ENCODE data around the gene PRPF40B. TPM values are rescaled to one million over a fixed set of nuclear protein-coding genes. Genes with fewer than 3 reads are reported as not detected.
"Not testable (repeated sequence)": the region's sequence is repeated elsewhere in the genome, so short reads cannot be mapped to it uniquely, and the experiment has no call there.

The PRPF40B gene
- total RNA-seq, 1 experiment from 2014 or later: 27.5 TPM

DNA sequence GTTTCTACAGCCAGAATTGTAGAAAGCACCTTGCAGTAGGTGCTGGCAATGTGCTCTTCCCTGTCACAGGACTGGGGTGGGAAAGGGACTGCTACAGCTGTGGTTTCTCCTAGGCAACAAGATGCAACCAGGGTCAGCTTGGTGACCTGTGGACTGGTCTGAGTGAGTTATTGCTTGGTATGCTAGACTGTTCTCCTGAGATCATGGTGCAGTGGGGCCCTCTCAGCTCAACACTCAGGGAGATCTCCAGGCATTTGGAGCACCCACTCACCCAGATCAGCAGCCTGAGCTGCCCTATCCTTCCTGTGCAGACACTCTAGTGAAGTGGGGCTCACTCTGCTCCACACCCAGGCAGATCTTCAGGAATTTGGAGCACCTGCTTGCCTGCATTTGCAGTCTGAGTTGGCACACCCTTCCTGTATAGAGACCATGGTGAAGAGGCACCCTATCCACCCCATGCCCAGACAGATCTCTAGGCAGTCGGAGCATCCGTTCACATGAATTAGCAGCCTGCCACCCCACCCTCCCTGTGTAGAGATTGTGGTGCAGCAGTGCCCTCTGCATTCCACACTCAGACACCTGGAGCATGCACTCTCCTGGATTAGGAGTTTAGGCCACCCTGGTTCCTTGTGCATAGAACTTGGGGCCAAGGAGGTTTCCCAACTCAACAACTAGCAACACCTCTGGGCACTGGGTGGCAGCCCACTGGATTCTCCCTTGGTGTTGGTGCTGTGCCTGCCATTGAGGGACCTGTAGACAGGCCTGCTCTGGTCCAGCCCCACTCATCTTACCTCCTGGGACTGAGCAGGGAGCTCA is 14.1 kb upstream of the PRPF40B start:
- no peak overlapping the region for H3K27ac ChIP-seq
- peaks cover 5% of the 10 kb centered on the region; the same call in 1 of the 2 replicates for H3F3A ChIP-seq (ENCODE audit: insufficient read depth, low read depth)
- CTCF ChIA-PET: interaction anchor here (0.6 kb wide), 1 partner anchor 320 kb away, joined by 4 read pairs; no protein-coding TSS in a partner anchor
- no peak for TF ChIP-seq EZH2 (IDR thresholded peaks at IDR 0.05; ENCODE audit: low read depth)
- TF ChIP-seq, protein P1, sequence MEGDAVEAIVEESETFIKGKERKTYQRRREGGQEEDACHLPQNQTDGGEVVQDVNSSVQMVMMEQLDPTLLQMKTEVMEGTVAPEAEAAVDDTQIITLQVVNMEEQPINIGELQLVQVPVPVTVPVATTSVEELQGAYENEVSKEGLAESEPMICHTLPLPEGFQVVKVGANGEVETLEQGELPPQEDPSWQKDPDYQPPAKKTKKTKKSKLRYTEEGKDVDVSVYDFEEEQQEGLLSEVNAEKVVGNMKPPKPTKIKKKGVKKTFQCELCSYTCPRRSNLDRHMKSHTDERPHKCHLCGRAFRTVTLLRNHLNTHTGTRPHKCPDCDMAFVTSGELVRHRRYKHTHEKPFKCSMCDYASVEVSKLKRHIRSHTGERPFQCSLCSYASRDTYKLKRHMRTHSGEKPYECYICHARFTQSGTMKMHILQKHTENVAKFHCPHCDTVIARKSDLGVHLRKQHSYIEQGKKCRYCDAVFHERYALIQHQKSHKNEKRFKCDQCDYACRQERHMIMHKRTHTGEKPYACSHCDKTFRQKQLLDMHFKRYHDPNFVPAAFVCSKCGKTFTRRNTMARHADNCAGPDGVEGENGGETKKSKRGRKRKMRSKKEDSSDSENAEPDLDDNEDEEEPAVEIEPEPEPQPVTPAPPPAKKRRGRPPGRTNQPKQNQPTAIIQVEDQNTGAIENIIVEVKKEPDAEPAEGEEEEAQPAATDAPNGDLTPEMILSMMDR (conservative IDR thresholded peaks at IDR 0.05): no peak
- POLR2A ChIA-PET (ENCODE audit: unreplicated experiment): interaction anchor here (0.6 kb wide), 1 partner anchor 132 kb away, joined by 8 read pairs; the partner anchor contains the start of gene TMBIM6
- H2AFZ ChIP-seq: no peak overlapping the region
- no peaks in the 10 kb centered on the region for H3K36me3 ChIP-seq (ENCODE audit: low read depth)
- no peak overlapping the region for H3K4me2 ChIP-seq
- H3K9me3 ChIP-seq (ENCODE audit: insufficient read depth, low read depth): no peaks in the 10 kb centered on the region; the same call in 1 of the 2 replicates
- no peaks in the 10 kb centered on the region for H3K79me2 ChIP-seq (ENCODE audit: low read depth)
- no peak overlapping the region for H3K4me3 ChIP-seq
- no peaks in the 10 kb centered on the region for H3K9me2 ChIP-seq (ENCODE audit: insufficient read depth)
- H3K4me1 ChIP-seq (replicated peaks; ENCODE audit: insufficient read depth): no peaks in the 10 kb centered on the region
- H4K20me1 ChIP-seq (ENCODE audit: insufficient read depth): no peaks in the 10 kb centered on the region
- no TSS peak for BruUV-seq (replicated peaks)
- H3K27me3 ChIP-seq (ENCODE audit: insufficient read depth, low read depth): no peaks in the 10 kb centered on the region
- intact Hi-C loops (cut with micrococcal nuclease; ENCODE audit: unreplicated experiment): no loop called here
- DNase-seq: no peak

DNA sequence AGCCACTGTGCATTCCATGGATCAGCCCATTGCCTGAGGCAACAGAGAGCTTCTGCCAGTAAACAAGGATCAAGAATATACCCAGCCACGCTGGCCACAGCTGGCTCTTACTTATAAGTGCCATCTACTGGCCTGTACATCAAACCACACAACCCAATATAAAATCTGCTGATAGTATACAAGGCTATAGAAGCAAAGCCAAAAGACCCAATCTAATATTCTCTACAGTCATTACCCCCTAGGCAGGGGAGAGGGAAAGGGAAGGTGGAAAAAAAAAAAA is 13.5 kb upstream of the PRPF40B start:
- Histone ChIP-seq H2AFZ (no peak overlapping the region), H3K4me3 (no peak overlapping the region), H3K4me2 (no peak overlapping the region), H3K4me1 (replicated peaks; ENCODE audit: insufficient read depth) (no peaks in the 10 kb centered on the region), H4K20me1 (ENCODE audit: insufficient read depth) (no peaks in the 10 kb centered on the region), H3K27me3 (ENCODE audit: insufficient read depth, low read depth) (no peaks in the 10 kb centered on the region), H3F3A (ENCODE audit: insufficient read depth, low read depth) (peaks cover 5% of the 10 kb centered on the region; the same call in 1 of the 2 replicates), H3K79me2 (ENCODE audit: low read depth) (no peaks in the 10 kb centered on the region), H3K9me2 (ENCODE audit: insufficient read depth) (no peaks in the 10 kb centered on the region), H3K9me3 (ENCODE audit: insufficient read depth, low read depth) (no peaks in the 10 kb centered on the region; the same call in 1 of the 2 replicates), H3K27ac (no peak overlapping the region), H3K36me3 (ENCODE audit: low read depth) (no peaks in the 10 kb centered on the region)
- DNase-seq: no peak
- BruUV-seq (replicated peaks): no TSS peak
- intact Hi-C loops (cut with micrococcal nuclease; ENCODE audit: unreplicated experiment): no loop called here
- CTCF ChIA-PET: interaction anchor here (0.6 kb wide), 1 partner anchor 321 kb away, joined by 4 read pairs; no protein-coding TSS in a partner anchor
- TF ChIP-seq EZH2 (IDR thresholded peaks at IDR 0.05; ENCODE audit: low read depth): no peak
- TF ChIP-seq, protein P1 (conservative IDR thresholded peaks at IDR 0.05): no peak; the same call in 1 of the 2 replicates
- POLR2A ChIA-PET (ENCODE audit: unreplicated experiment): interaction anchor here (0.6 kb wide), 1 partner anchor 132 kb away, joined by 8 read pairs; the partner anchor contains the start of gene TMBIM6

DNA sequence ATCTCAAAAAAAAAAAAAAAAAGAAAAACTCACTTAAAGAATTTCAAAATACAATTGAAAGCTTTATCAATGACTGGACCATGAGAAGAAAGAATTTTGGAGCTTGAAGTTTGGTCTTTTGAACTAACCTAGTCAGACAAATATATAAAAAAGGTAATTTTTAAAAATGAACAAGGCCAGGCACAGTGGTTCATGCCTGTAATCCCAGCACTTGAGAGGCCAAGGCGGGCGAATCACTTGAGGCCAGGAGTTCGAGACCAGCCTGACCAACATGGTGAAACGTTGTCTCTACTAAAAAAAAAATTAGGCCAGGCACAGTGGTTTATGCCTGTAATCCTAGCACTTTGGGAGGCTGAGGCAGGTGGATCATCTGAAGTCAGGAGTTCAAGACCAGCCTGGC is 12.6 kb upstream of the PRPF40B start:
- H3K9me3 ChIP-seq (ENCODE audit: insufficient read depth, low read depth); H3K4me2 ChIP-seq; H3K4me3 ChIP-seq; H3K36me3 ChIP-seq (ENCODE audit: low read depth); BruUV-seq (replicated peaks); H3K27me3 ChIP-seq (ENCODE audit: insufficient read depth, low read depth); DNase-seq; H3K79me2 ChIP-seq (ENCODE audit: low read depth); H3K27ac ChIP-seq; H3K4me1 ChIP-seq (replicated peaks; ENCODE audit: insufficient read depth); H3K9me2 ChIP-seq (ENCODE audit: insufficient read depth); H2AFZ ChIP-seq; intact Hi-C loops (cut with micrococcal nuclease; ENCODE audit: unreplicated experiment); POLR2A ChIA-PET (ENCODE audit: unreplicated experiment); H4K20me1 ChIP-seq (ENCODE audit: insufficient read depth): not testable (repeated sequence)
- H3F3A ChIP-seq (ENCODE audit: insufficient read depth, low read depth): peaks cover 10% of the 10 kb centered on the region; the same call in 1 of the 2 replicates
- CTCF ChIA-PET: interaction anchor here (0.6 to 0.7 kb wide), 2 partner anchors 228 to 480 kb away, joined by 5 to 6 read pairs; no protein-coding TSS in a partner anchor
